Measurements from ENCODE around the gene C4orf51. TPM values are rescaled to one million over a fixed set of nuclear protein-coding genes. Genes with fewer than 3 reads are reported as not detected.

The C4orf51 gene
- total and polyA plus RNA-seq, 4 donors = not detected

Other genes with a start within 250 kb of the C4orf51 start
- gene SMAD1, start 198.3 kb upstream of the C4orf51 start, total RNA-seq = 10 to 100 TPM; 18.1 to 40.0 TPM
- gene SMAD1, start 198.3 kb upstream of the C4orf51 start, polyA plus RNA-seq = 1 to 10 TPM; 4.8 to 5.2 TPM
- 10 to 100 TPM in 1 of 2 donors, 1 to 10 TPM in 1; 8.8 to 10.2 TPM for gene MMAA, start 60.8 kb upstream of the C4orf51 start, total RNA-seq
- 1 to 10 TPM; 1.6 to 5.0 TPM for gene MMAA, start 60.8 kb upstream of the C4orf51 start, polyA plus RNA-seq